HL-60/S4 (cell line): Measurements from ENCODE around the gene ZNF25.
"Not testable (repeated sequence)": the region's sequence is repeated elsewhere in the genome, so short reads cannot be mapped to it uniquely, and the experiment has no call there.

ENCODE experiments used
- in situ Hi-C: fragments of 300-500 bp; cut with MboI; formaldehyde crosslinking; loops from 2 replicates; pipeline ENCODE4 v1.14.3; 2022; ENCODE audit warnings: low sequenced_read_pairs

ZNF25 gene

DNA sequence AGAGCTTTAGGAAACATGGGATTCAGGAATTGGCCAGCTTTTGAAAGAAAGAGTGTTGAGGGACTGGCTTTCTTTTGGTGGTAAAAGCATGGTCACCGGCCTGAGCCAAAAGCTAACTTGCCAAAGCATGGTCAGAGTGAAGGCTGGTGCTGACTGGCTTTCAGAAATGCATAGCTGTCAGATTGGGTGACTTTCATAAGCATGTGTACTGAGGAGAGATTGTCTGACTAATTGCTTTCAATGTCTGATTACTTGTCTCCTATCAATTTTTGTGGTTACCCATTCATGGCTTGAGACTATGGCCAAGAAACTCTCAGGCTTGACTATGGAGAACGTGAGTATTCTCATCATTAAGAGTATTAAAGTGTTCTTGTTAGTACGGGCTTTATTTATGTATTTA, 28.2 kb downstream of the ZNF25 start:
- in situ Hi-C loops: no loop called here

DNA sequence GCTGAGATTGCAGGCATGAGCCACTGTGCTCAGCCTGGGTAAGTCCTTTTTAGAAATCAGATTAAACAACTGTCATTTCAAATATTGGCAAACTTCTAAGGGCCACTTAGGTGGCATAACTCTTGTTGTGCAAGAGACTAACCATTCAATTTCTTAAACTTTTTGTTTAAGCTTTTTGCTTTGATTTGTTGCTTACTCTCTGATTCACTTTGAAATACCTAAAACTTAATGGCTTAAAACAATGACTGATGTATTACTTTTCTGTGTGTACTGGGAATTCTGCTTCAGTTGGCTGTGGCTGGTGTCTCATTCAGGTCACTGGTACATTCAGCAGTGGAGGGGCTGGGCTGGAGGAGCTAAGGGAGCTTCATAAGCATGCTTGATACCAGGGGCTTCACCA, 28.9 kb downstream of the ZNF25 start:
- in situ Hi-C loops: no loop called here

DNA sequence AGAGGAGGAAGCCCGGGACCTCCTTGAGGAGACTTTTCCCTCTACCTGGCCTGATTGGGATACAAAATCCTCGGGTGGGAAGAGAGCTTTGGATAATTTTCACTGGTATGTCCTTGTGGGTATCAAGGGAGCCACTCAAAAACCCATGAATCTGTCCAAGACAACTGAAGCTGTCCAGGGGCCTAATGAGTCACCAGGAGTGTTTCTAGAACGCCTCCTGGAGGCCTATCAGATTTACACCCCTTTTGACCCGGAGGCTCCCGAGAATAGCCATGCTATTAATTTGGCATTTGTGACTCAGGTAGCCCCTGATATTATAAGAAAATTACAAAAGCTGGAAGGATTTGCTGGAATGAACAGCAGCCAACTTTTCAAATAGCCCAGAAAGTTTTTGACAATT, 38.6 kb downstream of the ZNF25 start:
- in situ Hi-C loops: no loop called here

- in situ Hi-C loops: no loop called here
Measured at GRCh38 chr10:37934791-37935190, 41.7 kb downstream of the ZNF25 start.

DNA sequence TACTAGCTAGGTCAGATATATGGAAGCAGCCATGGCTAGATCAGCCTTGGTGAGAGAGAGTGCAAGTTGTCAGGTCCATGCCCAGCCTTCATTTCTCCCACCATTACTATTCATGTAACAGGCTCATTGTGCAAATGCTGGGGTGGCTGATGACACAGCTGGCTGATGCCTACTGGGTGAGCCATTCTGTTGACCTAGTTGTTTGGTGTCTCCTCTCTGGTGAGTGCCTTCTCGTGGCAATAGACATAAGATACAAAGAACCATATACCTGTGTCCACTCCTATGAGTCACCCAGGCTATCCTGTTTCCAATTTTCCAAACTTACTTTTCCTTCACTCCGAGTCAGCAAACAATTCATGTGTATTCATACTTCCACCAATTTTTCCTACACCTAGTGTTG, 46.0 kb downstream of the ZNF25 start:
- in situ Hi-C loops: no loop called here

- in situ Hi-C loops: not testable (repeated sequence)
Measured at GRCh38 chr10:37908165-37908564, 68.3 kb downstream of the ZNF25 start.

- in situ Hi-C loops: no loop called here
Measured at GRCh38 chr10:37906382-37906781, 70.1 kb downstream of the ZNF25 start.
